ENCODE results near the gene NIM1K.

- no peak for TF ChIP-seq POLR2A (IDR thresholded peaks at IDR 0.05; ENCODE audit: low read length)
- TF ChIP-seq GATA1 (IDR thresholded peaks at IDR 0.05; ENCODE audit: low read depth, low read length): no peak
Observed at GRCh38 chr5:43231977-43232376, 40.0 kb downstream of the NIM1K start.
